Measurements from ENCODE around the gene C11orf54. TPM values are rescaled to one million over a fixed set of nuclear protein-coding genes. Genes with fewer than 3 reads are reported as not detected.

Gene C11orf54
- total and polyA plus RNA-seq, 10 of the 15 experiments (the other 5 are each of a cell fraction or from before 2014, with no cell fraction given) = 15.1 to 32.3 (median 26.8) TPM

DNA sequence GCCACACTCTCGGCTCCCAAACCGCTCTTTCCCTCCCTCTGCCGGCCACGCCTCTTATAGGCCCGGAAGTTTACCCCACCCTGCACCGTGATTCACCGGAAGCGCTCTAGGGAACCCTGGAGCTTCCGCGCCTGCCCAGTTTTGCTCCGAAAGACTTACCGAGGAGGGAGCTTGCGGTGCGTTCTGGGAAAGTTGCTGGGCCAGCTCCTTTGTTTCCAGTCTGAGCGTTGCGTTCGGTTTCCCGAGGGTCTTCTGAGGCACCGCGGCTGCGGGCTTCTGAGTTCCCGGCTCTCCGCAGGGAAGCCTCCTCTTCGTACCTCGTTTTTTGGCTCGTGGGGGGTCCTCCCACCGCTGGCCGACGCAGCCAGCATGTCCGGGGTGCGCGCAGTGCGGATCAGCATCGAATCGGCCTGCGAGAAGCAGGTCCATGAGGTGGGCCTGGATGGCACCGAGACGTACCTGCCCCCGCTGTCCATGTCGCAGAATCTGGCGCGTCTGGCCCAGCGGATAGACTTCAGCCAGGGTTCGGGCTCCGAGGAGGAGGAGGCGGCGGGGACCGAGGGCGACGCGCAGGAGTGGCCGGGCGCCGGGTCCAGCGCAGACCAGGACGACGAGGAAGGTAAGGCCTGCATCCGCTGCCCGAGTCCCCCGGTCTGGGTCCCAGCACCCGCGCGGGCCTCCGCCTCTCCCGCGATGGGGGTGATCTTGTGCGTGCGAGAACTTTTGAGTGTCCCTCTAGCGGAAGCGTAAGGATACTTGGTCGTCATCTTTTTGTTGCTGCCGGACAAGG, 42.9 kb downstream of the C11orf54 start, which contains the start of gene MED17:
MED17 (plus strand) TSS at position 138 of the 790 bp plus-strand sequence; CDS start at position 370, 232 bp downstream.
- ChIA-PET SMC1A (ENCODE audit: uncharacterized antibody, unreplicated experiment) (interaction anchor here (0.7 to 4.9 kb wide), 15 partner anchors 10 to 550 kb away, joined by 3 to 74 read pairs (median 4); partner anchors contain the start of genes C11orf54, CEP295 and TAF1D), RAD21 (ENCODE audit: unreplicated experiment) (interaction anchor here (0.5 to 2.9 kb wide), 12 partner anchors 28 to 673 kb away, joined by 3 to 40 read pairs (median 4); partner anchors contain the start of genes C11orf54, CEP295, PANX1 and TAF1D), POLR2A (interaction anchor here (0.5 to 5.2 kb wide), 10 partner anchors 10 to 352 kb away, joined by 3 to 85 read pairs (median 4); partner anchors contain the start of genes C11orf54, CEP295 and TAF1D), CTCF (interaction anchor here (0.6 to 3.5 kb wide), 18 partner anchors 12 to 668 kb away, joined by 3 to 36 read pairs (median 4); partner anchors contain the start of genes C11orf54 and TAF1D)
- peak; percentile 96 for FAIRE-seq
- ATAC-seq = peak; percentile 95
- in situ Hi-C loops (cut with MboI) (no loop called here), intact Hi-C loops (cut with micrococcal nuclease; ENCODE audit: unreplicated experiment) (loop anchor here (1.0 to 10.0 kb wide), 3 partner anchors 43 to 590 kb away; partner anchors contain the start of genes C11orf54, SLC36A4 and TAF1D)
- Histone ChIP-seq H3K9ac (ENCODE audit: control insufficient read depth, insufficient read depth, low read length) (peak within 1 kb of the TSS; percentile 99), H3K27me3 (replicated peaks in 1 of 2; ENCODE audit: control insufficient read depth in 2 of 2, insufficient read depth in 2 of 2, low read length in 1 of 2) (no peaks in the 10 kb centered on the region), H4K20me1 (ENCODE audit: control insufficient read depth, insufficient read depth) (0 out of 2 replicates have a peak, but pooled peaks cover 3% of the 10 kb centered on the region), H3K4me3 (peak within 1 kb of the TSS; percentile 80), H3K4me1 (ENCODE audit: control insufficient read depth, insufficient read depth, low read length) (no peaks in the 10 kb centered on the region; the same call in 1 of the 2 replicates), H3K9me3 (replicated peaks; ENCODE audit: control insufficient read depth, insufficient read depth, low read length) (no peaks in the 10 kb centered on the region), H2AFZ (ENCODE audit: control insufficient read depth, low read depth, low read length) (peak within 1 kb of the TSS; percentile 74), H3K4me2 (ENCODE audit: control insufficient read depth, insufficient read depth) (peak within 1 kb of the TSS; percentile 89), H3K36me3 (ENCODE audit: control insufficient read depth in 2 of 2, insufficient read depth in 2 of 2, low read length in 1 of 2) (peaks cover 0 to 14% of the 10 kb centered on the region in 2 experiments; a peak in 1 of 4 replicates), H3K27ac (ENCODE audit: control insufficient read depth, insufficient read depth) (peak within 1 kb of the TSS; percentile 95), H3K79me2 (ENCODE audit: control insufficient read depth, insufficient read depth, low read length) (peaks cover 55% of the 10 kb centered on the region)
- WGBS (ENCODE audit: insufficient coverage, insufficient replicate concordance, low lambda C conversion rate, missing lambda C conversion rate) = under 1% methylated on average over 63 of the region's 72 CpGs
- TSS peak; percentile 70 for BruUV-seq (replicated peaks)
- DNase-seq (ENCODE audit: low read depth, low spot score) = peak; percentile 64
- TF ChIP-seq RUNX3 (IDR thresholded peaks at IDR 0.05; ENCODE audit: low read length) = peak; percentile 57; the same call in 1 of the 2 replicates
- peak; percentile 58; the same call in 1 of the 2 replicates for TF ChIP-seq BACH1 (IDR thresholded peaks at IDR 0.05; ENCODE audit: borderline replicate concordance)
- 0 out of 4 replicates have a peak, but pooled peaks of 1 of the 2 experiments have one; percentile 41 for TF ChIP-seq BHLHE40 (IDR thresholded peaks at IDR 0.05; ENCODE audit: borderline replicate concordance in 1 of 2, low read depth in 2 of 2, low read length in 1 of 2)
- TF ChIP-seq EGR1 (IDR thresholded peaks at IDR 0.05; ENCODE audit: borderline replicate concordance in 1 of 2, low read depth in 2 of 2, low read length in 2 of 2) = no peak
- no peak for TF ChIP-seq EZH2 (IDR thresholded peaks at IDR 0.05; ENCODE audit: borderline replicate concordance, control insufficient read depth, low read depth, low read length)
- peak; percentile 39 for TF ChIP-seq E4F1 (IDR thresholded peaks at IDR 0.05; ENCODE audit: borderline replicate concordance, partially characterized antibody)
- TF ChIP-seq TCF7 (IDR thresholded peaks at IDR 0.05; ENCODE audit: borderline replicate concordance) = no peak
- TF ChIP-seq PML (IDR thresholded peaks at IDR 0.05; ENCODE audit: low read length) = peak; percentile 97
- TF ChIP-seq BMI1 (IDR thresholded peaks at IDR 0.05; ENCODE audit: borderline replicate concordance) = no peak
- TF ChIP-seq FOXK2 (IDR thresholded peaks at IDR 0.05) = no peak
- TF ChIP-seq HSF1 (IDR thresholded peaks at IDR 0.05; ENCODE audit: low read depth, low read length) = 0 out of 2 replicates have a peak, but pooled peaks have one; percentile 2
- peak; percentile 67 for TF ChIP-seq YY1 (IDR thresholded peaks at IDR 0.05; ENCODE audit: low read depth, low read length)
- TF ChIP-seq IKZF1 (conservative IDR thresholded peaks at IDR 0.05) = peak; percentile 57
- peak; percentile 61; the same call in 1 of the 2 replicates for TF ChIP-seq TCF12 (IDR thresholded peaks at IDR 0.05; ENCODE audit: low read depth, low read length)
- peak; percentile 84 for TF ChIP-seq CREM (IDR thresholded peaks at IDR 0.05; ENCODE audit: low read depth)
- TF ChIP-seq EED (IDR thresholded peaks at IDR 0.05; ENCODE audit: low read depth) = peak; percentile 66
- peak; percentile 75 for TF ChIP-seq CBFB (IDR thresholded peaks at IDR 0.05; ENCODE audit: low read depth)
